Immature natural killer cell (primary cell): Measurements from ENCODE around the gene MYO3A. TPM values are rescaled to one million over a fixed set of nuclear protein-coding genes. Genes with fewer than 3 reads are reported as not detected.
"Not testable (repeated sequence)": the region's sequence is repeated elsewhere in the genome, so short reads cannot be mapped to it uniquely, and the experiment has no call there.

Source experiments
- DNase-seq, 3 donors: peaks; one replicate each; pipeline ENCODE4 v3.0.0; 2022; ENCODE audit warnings: mixed read lengths in 1 of 3
- H3K27ac Mint-ChIP-seq, 6 donors: one replicate each; pipeline ENCODE4 v1.8.0; 2020; ENCODE audit warnings: mixed read lengths in 6 of 6, mild to moderate bottlenecking in 5 of 6, inconsistent platforms in 4 of 6, moderate library complexity in 3 of 6
- H3K27me3 Mint-ChIP-seq, 3 donors: one replicate each; pipeline ENCODE4 v1.8.0; 2020 to 2021; ENCODE audit warnings: low read depth in 3 of 3, mild to moderate bottlenecking in 3 of 3, mixed read lengths in 3 of 3, moderate library complexity in 3 of 3, inconsistent platforms in 1 of 3
- H3K36me3 Mint-ChIP-seq, 3 donors: one replicate each; pipeline ENCODE4 v1.8.0; 2020; ENCODE audit warnings: mixed read lengths in 3 of 3, inconsistent platforms in 2 of 3, mild to moderate bottlenecking in 2 of 3
- H3K4me1 Mint-ChIP-seq, 2 donors: one replicate each; pipeline ENCODE4 v1.8.0; 2020; ENCODE audit warnings: inconsistent platforms in 2 of 2, mild to moderate bottlenecking in 2 of 2, mixed read lengths in 2 of 2, moderate library complexity in 1 of 2
- H3K4me3 Mint-ChIP-seq, 5 donors: one replicate each; pipeline ENCODE4 v1.8.0; 2020; ENCODE audit warnings: mild to moderate bottlenecking in 5 of 5, mixed read lengths in 5 of 5, inconsistent platforms in 3 of 5, moderate library complexity in 3 of 5
- H3K9me3 Mint-ChIP-seq, 6 donors: one replicate each; pipeline ENCODE4 v1.8.0; 2020; ENCODE audit warnings: mild to moderate bottlenecking in 6 of 6, mixed read lengths in 6 of 6, inconsistent platforms in 4 of 6, moderate library complexity in 3 of 6
- polyA plus RNA-seq, 3 donors: library from polyadenylated mRNA; unstranded; fragments of 300-500 nt; fragmentation: Illumina TruSeq; gene quantifications; one replicate each; pipeline ENCODE4 v1.2.3, GENCODE V29; 2021

The MYO3A gene
- polyA plus RNA-seq, 3 donors from 2014 or later, result not detected

DNA sequence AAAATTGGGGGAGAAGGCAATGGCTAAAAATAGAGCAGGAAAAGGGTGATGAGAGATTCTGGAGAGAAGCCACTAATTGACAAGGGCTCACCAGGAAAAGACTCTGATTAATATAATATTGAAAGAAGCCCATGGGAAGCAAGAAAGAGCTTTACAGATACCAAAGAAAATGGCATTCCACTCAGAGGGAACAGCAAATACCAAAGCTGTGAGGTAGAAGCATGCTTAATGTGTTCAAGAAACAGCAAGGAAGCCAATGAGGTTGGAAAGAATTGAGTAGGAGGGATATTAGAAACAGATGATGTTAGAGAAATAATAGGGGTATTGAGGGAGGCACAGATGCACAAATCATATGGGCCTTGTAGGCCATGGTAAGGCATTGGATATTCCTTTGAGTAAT lies 130.1 kb downstream of the MYO3A start:
- Mint-ChIP-seq H3K36me3 (peaks cover 0 to 3% (median 0%) of the 10 kb centered on the region in 3 donors), H3K4me1 (no peaks in the 10 kb centered on the region), H3K27me3 (peaks cover 0 to 2% (median 0%) of the 10 kb centered on the region in 3 donors), H3K27ac (no peak overlapping the region), H3K9me3 (peaks cover 0 to 3% (median 0%) of the 10 kb centered on the region in 6 donors), H3K4me3 (no peak overlapping the region)
- DNase-seq, result no peak

DNA sequence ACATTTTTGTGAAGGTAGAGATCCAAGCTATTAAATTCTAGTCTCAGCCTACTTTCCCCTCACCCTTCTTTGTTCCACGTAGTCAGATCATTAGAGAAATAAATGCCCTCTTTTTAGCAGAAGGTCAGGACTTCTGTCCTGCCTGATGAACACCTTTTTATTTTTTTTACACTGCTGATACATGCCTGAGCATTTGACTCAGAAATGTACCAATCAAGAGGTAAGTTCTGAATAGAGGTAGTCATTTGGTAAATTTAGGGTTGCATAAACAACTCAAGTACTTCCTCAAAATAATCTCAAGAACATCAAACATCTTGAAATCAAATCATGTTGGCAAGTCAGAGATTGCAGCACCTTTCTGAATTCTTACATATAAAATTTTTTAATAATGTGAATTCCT lies 133.7 kb downstream of the MYO3A start:
- Mint-ChIP-seq H3K36me3 (no peaks in the 10 kb centered on the region), H3K4me3 (no peak overlapping the region), H3K27me3 (peaks cover 0 to 2% (median 0%) of the 10 kb centered on the region in 3 donors), H3K4me1 (no peaks in the 10 kb centered on the region), H3K27ac (no peak overlapping the region), H3K9me3 (no peaks in the 10 kb centered on the region)
- DNase-seq, result no peak

GRCh38 chr10:26080971-26081370 lies 146.9 kb downstream of the MYO3A start:
- not testable (repeated sequence) for H3K27ac Mint-ChIP-seq, H3K9me3 Mint-ChIP-seq, H3K27me3 Mint-ChIP-seq, H3K4me3 Mint-ChIP-seq, DNase-seq, H3K4me1 Mint-ChIP-seq, H3K36me3 Mint-ChIP-seq

DNA sequence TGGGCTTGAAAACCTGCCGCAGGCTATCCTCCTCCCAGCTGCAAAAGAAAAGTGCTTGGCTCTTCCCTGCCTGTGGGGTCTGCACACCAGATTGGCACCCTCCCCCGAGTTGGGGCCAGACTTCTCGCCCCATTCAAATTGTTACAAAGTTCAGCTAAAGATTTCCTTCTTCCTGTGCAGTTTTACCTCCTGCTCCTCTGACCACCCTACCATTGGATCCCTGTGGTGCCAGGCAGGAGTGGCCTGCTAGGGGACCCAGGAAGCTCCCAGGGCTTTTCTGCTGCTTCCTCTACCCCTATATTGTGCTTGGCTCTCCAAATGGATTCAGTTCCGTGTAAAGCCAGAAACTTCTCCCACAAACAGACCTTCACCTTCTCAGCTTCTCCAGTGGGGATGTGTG lies 147.4 kb downstream of the MYO3A start:
- Mint-ChIP-seq H3K27ac (no peak overlapping the region), H3K36me3 (no peaks in the 10 kb centered on the region), H3K4me3 (no peak overlapping the region), H3K27me3 (peaks cover 0 to 8% (median 7%) of the 10 kb centered on the region in 3 donors), H3K9me3 (peaks cover 0 to 7% (median 2%) of the 10 kb centered on the region in 6 donors), H3K4me1 (no peaks in the 10 kb centered on the region)
- no peak for DNase-seq

DNA sequence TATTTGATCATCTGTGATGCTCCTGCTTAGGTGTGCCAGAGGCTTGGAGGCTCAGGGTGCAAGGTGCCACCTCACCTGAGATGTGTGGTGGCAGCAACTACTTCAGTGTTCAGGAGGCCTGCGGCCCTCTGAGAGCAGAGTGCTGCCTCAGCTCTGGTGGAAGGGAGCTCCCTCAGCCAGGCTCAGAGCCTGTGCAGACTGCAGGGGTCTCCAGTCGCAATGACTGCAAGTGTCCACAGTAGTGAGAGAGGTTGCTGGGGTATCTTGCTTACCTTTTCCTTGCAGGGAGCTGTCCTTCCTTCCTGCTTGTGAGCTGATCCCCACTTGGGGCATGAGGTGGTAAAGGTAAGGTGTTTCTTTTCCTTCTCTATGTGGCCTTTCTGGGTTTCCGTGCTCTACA lies 151.5 kb downstream of the MYO3A start:
- peaks cover 0 to 5% (median under 1%) of the 10 kb centered on the region in 6 donors for H3K9me3 Mint-ChIP-seq
- no peak overlapping the region for H3K4me3 Mint-ChIP-seq
- H3K36me3 Mint-ChIP-seq, result no peaks in the 10 kb centered on the region
- H3K27ac Mint-ChIP-seq, result no peak overlapping the region
- DNase-seq, result no peak
- no peaks in the 10 kb centered on the region for H3K4me1 Mint-ChIP-seq
- H3K27me3 Mint-ChIP-seq, result peaks cover 0 to 4% (median 2%) of the 10 kb centered on the region in 3 donors

GRCh38 chr10:26087666-26088065 lies 153.6 kb downstream of the MYO3A start:
- H3K9me3 Mint-ChIP-seq, result peaks cover 0 to 3% (median 0%) of the 10 kb centered on the region in 6 donors
- H3K36me3 Mint-ChIP-seq, result no peaks in the 10 kb centered on the region
- no peaks in the 10 kb centered on the region for H3K4me1 Mint-ChIP-seq
- H3K27me3 Mint-ChIP-seq, result peaks cover 0 to 3% (median 0%) of the 10 kb centered on the region in 3 donors
- DNase-seq, result no peak
- H3K27ac Mint-ChIP-seq, result no peak overlapping the region
- no peak overlapping the region for H3K4me3 Mint-ChIP-seq

- Mint-ChIP-seq H3K9me3 (peaks cover 0 to 3% (median 0%) of the 10 kb centered on the region in 6 donors), H3K27me3 (peaks cover 0 to 3% (median 0%) of the 10 kb centered on the region in 3 donors), H3K27ac (no peak overlapping the region), H3K4me3 (no peak overlapping the region), H3K4me1 (no peaks in the 10 kb centered on the region), H3K36me3 (no peaks in the 10 kb centered on the region)
- no peak for DNase-seq
Measured at GRCh38 chr10:26090026-26090425, 156.0 kb downstream of the MYO3A start.

DNA sequence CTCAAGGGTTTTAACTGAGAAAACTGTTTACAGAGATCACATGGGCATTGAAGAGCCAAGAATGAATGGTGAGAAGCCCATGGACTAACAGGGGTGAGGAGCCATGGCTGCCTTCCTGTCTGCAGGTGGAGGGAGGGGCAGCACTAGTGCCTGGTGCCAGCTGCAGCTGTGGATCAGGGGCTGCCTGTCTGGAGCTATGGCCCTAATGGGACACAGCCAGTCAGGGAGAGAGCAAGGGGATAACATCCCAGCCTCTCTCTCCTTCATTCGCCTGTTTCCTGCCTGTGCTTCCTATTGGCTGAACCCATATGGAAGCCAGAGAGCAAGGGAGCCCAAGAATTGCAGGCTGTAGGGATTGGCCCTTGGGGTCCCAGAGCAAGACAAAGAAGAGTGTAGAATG lies 156.7 kb downstream of the MYO3A start:
- Mint-ChIP-seq H3K36me3 (no peaks in the 10 kb centered on the region), H3K4me1 (no peaks in the 10 kb centered on the region), H3K9me3 (peaks cover 0 to 3% (median 0%) of the 10 kb centered on the region in 6 donors), H3K27ac (no peak overlapping the region), H3K27me3 (peaks cover 0 to 3% (median 0%) of the 10 kb centered on the region in 3 donors), H3K4me3 (no peak overlapping the region)
- DNase-seq, result no peak

- H3K27me3 Mint-ChIP-seq, result peaks cover 0 to 3% (median 0%) of the 10 kb centered on the region in 3 donors
- H3K27ac Mint-ChIP-seq, result no peak overlapping the region
- no peaks in the 10 kb centered on the region for H3K36me3 Mint-ChIP-seq
- H3K9me3 Mint-ChIP-seq, result peaks cover 0 to 2% (median 0%) of the 10 kb centered on the region in 6 donors
- no peak overlapping the region for H3K4me3 Mint-ChIP-seq
- no peaks in the 10 kb centered on the region for H3K4me1 Mint-ChIP-seq
- DNase-seq, result no peak
Measured at GRCh38 chr10:26093229-26093628, 159.2 kb downstream of the MYO3A start.

DNA sequence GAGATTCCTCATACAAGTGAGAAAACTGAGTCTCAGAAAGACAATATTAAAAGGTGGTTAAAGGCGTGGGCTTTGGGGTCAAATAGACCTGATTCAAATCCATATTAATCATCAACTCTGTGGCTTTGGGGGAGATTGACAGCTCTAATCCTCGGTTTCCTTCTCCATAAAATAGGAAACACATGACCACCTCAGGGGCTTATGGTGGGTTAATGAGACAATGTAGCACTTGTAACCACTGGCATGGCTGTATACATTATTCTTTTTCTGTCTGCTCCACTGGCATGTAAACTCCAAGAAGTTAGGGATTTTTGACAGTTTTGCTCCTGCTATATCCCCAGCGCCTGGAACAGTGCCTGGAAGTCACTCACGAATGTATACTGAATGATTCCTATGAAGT lies 161.8 kb downstream of the MYO3A start:
- H3K27me3 Mint-ChIP-seq, result peaks cover 0 to 3% (median 0%) of the 10 kb centered on the region in 3 donors
- DNase-seq, result no peak
- H3K36me3 Mint-ChIP-seq, result no peaks in the 10 kb centered on the region
- H3K4me3 Mint-ChIP-seq, result no peak overlapping the region
- peaks cover 0 to 5% (median 0%) of the 10 kb centered on the region in 6 donors for H3K9me3 Mint-ChIP-seq
- no peak overlapping the region for H3K27ac Mint-ChIP-seq
- no peaks in the 10 kb centered on the region for H3K4me1 Mint-ChIP-seq

GRCh38 chr10:26097549-26097948 lies 163.5 kb downstream of the MYO3A start:
- not testable (repeated sequence) for H3K4me1 Mint-ChIP-seq, H3K36me3 Mint-ChIP-seq, DNase-seq, H3K9me3 Mint-ChIP-seq, H3K27me3 Mint-ChIP-seq, H3K27ac Mint-ChIP-seq, H3K4me3 Mint-ChIP-seq

DNA sequence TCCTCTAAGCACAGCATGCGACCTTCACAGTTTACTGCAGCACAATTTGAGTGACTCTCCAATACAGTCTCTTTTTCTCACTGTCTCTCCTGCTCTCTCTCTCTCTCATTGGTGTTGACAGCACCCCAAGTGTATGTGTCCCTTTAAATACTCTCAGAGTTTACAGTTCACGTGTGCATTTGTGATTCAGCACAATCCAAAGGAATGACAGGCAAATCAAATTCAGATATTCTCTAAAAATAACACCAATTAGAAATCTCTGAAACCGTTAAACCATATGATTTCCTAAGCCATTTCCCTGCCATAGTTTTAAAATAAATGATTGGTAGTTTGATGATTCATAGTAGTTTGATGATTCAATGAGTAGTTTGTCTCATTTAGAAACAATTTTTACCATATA lies 178.5 kb downstream of the MYO3A start:
- Mint-ChIP-seq H3K36me3 (no peaks in the 10 kb centered on the region), H3K4me3 (no peak overlapping the region), H3K27me3 (peaks cover 0 to 4% (median 3%) of the 10 kb centered on the region in 3 donors), H3K9me3 (no peaks in the 10 kb centered on the region), H3K4me1 (no peaks in the 10 kb centered on the region), H3K27ac (no peak overlapping the region)
- DNase-seq, result no peak

- no peaks in the 10 kb centered on the region for H3K4me1 Mint-ChIP-seq
- peaks cover 0 to 13% (median 9%) of the 10 kb centered on the region in 6 donors for H3K9me3 Mint-ChIP-seq
- H3K36me3 Mint-ChIP-seq, result no peaks in the 10 kb centered on the region
- no peak overlapping the region for H3K4me3 Mint-ChIP-seq
- peaks cover 0 to 2% (median 0%) of the 10 kb centered on the region in 3 donors for H3K27me3 Mint-ChIP-seq
- DNase-seq, result no peak
- H3K27ac Mint-ChIP-seq, result no peak overlapping the region
Measured at GRCh38 chr10:26138613-26139012, 204.6 kb downstream of the MYO3A start.

DNA sequence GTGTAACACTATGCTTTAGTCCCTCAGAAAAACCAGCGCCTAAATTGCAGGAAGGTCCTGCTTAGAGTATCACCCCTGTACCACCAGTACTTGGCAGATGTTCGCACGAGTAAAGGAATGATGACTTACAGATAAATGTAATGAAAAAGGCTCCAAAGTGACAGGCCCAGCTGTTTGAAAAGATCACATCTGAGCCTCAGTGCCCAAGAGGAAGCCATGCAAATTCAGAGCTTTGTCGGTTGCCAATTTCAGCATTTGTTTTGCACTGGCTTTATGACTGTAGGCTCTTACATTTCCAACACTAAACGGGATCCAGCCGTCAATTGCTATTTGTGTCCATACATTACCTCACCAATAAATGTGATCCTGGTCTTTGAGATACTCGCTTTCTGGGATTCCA lies 222.0 kb downstream of the MYO3A start:
- peaks cover 0 to 1% (median 0%) of the 10 kb centered on the region in 6 donors for H3K9me3 Mint-ChIP-seq
- H3K27me3 Mint-ChIP-seq, result peaks cover 0 to 7% (median 4%) of the 10 kb centered on the region in 3 donors
- no peak for DNase-seq
- no peaks in the 10 kb centered on the region for H3K4me1 Mint-ChIP-seq
- no peaks in the 10 kb centered on the region for H3K36me3 Mint-ChIP-seq
- H3K4me3 Mint-ChIP-seq, result no peak overlapping the region
- H3K27ac Mint-ChIP-seq, result no peak overlapping the region

DNA sequence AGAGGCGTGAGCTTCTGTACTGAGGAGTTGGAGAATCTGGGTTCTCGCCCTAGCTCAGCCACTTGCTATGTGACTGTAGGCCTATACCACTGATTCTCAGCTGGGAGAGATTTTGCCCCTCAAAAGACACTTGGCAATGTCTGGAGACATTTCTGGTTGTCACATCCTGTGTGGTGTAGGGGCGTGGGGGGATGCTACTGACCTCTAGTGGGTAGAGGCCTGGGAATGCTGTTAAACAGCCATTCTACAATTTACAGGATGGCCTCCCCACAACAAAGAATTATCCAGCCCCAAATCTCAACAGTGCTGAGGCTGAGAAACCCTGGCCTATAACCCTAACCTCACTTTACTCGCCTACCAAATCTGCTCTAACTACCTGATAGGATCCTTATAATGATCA lies 223.7 kb downstream of the MYO3A start:
- DNase-seq, result no peak
- peaks cover 0 to 7% (median 4%) of the 10 kb centered on the region in 3 donors for H3K27me3 Mint-ChIP-seq
- no peaks in the 10 kb centered on the region for H3K4me1 Mint-ChIP-seq
- H3K4me3 Mint-ChIP-seq, result no peak overlapping the region
- no peaks in the 10 kb centered on the region for H3K36me3 Mint-ChIP-seq
- peaks cover 0 to 1% (median 0%) of the 10 kb centered on the region in 6 donors for H3K9me3 Mint-ChIP-seq
- H3K27ac Mint-ChIP-seq, result no peak overlapping the region
